TTC549 (cell line): ENCODE data around the gene LRRC40.

Experiments used
- FAIRE-seq: peaks from 2 replicates; lab custom pipeline; 2012; peaks lifted over from hg19 to GRCh38; lab: Jason Lieb, UNC

Gene LRRC40

GRCh38 chr1:70115315-70115714, 90.1 kb downstream of the LRRC40 start:
- FAIRE-seq, result no peak

GRCh38 chr1:70112838-70113237, 92.5 kb downstream of the LRRC40 start:
- FAIRE-seq, result no peak

DNA sequence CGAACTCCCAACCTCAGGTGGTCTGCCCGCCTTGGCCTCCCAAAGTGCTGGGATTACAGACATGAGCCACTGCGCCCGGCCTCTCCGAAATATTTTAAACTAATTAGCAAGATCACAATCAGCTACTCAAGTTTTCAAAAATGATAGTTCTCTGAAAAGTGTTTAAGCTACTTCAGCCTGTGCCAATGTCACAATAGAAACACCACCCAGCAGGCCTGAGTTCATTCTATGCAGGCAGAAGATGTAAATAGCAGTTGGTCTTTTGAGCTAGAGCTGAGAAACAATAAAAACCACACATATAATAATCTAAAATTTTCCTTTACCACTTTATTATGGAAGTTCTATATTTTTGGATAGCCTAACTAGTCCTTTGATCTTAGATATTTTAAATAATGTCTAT, 96.1 kb downstream of the LRRC40 start:
- no peak for FAIRE-seq

- FAIRE-seq, result no peak
Observed at GRCh38 chr1:70103770-70104169, 101.6 kb downstream of the LRRC40 start.

- FAIRE-seq, result no peak
Observed at GRCh38 chr1:70101774-70102173, 103.6 kb downstream of the LRRC40 start.

DNA sequence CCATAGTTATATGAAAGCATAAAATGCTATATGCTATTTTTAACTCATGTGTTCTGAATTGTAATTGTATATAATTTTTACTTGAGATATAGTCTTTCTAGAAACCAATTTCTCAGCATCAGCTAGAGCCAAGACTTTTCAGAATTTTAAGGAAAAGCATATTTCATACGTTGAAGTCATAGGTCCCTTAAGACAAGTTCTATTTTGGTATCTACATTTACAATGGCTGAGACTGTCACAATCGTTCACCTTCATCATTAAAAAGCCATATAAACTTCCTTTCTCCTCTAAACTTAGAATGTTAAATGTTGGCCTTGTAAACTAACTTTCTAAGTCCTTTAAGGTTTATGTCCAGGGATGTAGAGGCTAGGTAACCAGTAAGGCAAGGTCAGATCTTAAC, 104.1 kb downstream of the LRRC40 start:
- FAIRE-seq, result no peak
